NB4 (cell line): ENCODE data around the gene CNTN1.

Experiments
- DNase-seq: peaks from one replicate; pipeline ENCODE4 v3.0.0; 2010; ENCODE audit warnings: low read depth
- H3K4me3 ChIP-seq: one replicate; pipeline ENCODE4 v1.5.1; 2011; ENCODE audit warnings: mild to moderate bottlenecking, low read depth, low read length, moderate library complexity
- CTCF ChIP-seq: IDR thresholded peaks from one replicate; pipeline ENCODE4 v1.5.1; 2012; ENCODE audit warnings: low read depth, low read length
- MYC ChIP-seq: IDR thresholded peaks from 2 replicates; pipeline ENCODE4 v1.6.1; 2011; ENCODE audit warnings: low read depth, low read length
- POLR2A ChIP-seq: IDR thresholded peaks from 2 replicates; pipeline ENCODE4 v1.6.1; 2011; ENCODE audit warnings: mild to moderate bottlenecking; ENCODE audit not compliant: insufficient read length; ENCODE audit errors: extremely low read depth
- TF ChIP-seq, protein P1 (sequence below): IDR thresholded peaks from 2 replicates; pipeline ENCODE4 v1.6.1; 2011; ENCODE audit warnings: low read depth, low read length

Gene CNTN1

GRCh38 chr12:40959041-40959440 is 266.8 kb downstream of the CNTN1 start:
- no peak for DNase-seq

GRCh38 chr12:40963751-40964150 is 271.5 kb downstream of the CNTN1 start:
- no peak overlapping the region for H3K4me3 ChIP-seq
- no peak for DNase-seq
- TF ChIP-seq POLR2A (no peak), CTCF (no peak), MYC (no peak)
- TF ChIP-seq, protein P1, sequence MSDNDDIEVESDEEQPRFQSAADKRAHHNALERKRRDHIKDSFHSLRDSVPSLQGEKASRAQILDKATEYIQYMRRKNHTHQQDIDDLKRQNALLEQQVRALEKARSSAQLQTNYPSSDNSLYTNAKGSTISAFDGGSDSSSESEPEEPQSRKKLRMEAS: no peak

More at GRCh38 chr12:40959041-40959440, 266.8 kb downstream of the CNTN1 start:
- TF ChIP-seq CTCF (no peak), POLR2A (no peak), MYC (no peak)
- TF ChIP-seq, protein P1: no peak
- H3K4me3 ChIP-seq: no peak overlapping the region

DNA sequence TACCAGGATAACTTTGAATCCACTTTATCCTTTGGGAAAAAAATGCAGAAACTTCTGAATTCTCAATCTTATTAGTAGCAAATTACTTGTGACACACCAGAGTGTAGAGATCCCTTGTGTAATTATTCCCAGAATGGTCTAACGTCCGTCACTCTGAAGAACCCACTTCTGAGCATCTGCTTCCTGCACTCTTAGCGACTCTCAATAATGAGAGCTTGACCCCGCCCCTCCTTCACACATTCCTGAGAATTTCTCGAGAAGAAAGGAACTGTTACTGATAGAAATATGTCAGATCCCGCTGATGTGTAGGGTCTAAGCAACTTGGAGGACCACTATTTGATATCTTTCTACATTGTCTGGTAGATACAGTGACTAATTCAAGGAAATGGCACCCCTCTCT is 277.6 kb downstream of the CNTN1 start:
- no peak for TF ChIP-seq MYC
- no peak for TF ChIP-seq CTCF
- no peak for TF ChIP-seq POLR2A
- TF ChIP-seq, protein P1: no peak
- DNase-seq: no peak

DNA sequence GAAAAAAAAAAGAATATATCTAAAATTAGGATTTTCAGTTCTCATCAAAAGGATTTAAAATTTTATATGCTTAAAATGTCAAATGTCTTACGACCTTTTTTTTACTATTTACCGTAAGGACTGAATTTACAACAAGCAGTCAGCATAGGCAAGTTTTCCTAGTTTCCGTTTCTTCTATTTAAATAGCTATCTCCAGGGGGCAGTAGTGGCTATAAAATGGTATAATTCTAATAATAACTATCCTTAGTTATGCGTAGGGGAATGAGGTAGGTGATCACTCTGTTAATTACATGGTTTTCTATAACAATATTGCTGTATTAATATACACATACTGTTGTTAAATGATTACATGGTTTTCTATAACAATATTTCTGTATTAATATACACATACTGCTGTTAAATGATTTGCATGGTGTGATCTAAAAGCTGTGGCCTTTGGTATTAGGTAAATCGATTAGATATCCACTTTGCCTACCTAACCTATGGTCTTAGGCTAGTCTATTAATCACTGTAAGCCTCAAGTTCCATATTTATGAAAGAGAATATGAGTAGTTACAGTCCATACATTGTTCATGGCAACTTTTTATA is 278.2 kb downstream of the CNTN1 start:
- TF ChIP-seq CTCF (peak; percentile 8), POLR2A (no peak)
- H3K4me3 ChIP-seq: no peak overlapping the region
- peak; percentile 16 for DNase-seq

More for the DNA sequence above, 277.6 kb downstream of the CNTN1 start:
- no peak overlapping the region for H3K4me3 ChIP-seq

DNA sequence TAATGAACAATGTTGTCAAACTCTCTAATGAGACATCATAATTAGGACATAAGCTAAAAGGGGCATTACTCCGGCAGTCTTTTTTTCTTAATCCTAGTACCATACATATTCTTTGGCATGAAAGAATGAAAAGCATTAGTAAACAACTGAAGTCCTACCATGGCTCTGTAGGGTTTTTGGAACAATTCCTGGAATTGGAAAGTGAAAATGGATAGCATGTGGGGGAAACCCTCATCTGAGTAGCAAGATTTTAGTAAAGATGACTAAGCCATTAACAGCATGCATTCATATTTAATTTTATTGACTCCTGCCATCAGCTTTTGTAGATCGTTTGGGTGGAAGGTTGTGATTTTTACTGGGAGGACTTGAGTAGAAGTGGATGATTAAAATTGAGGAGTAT is 279.7 kb downstream of the CNTN1 start:
- H3K4me3 ChIP-seq: no peak overlapping the region
- DNase-seq: no peak
- no peak for TF ChIP-seq CTCF
- TF ChIP-seq, protein P1: no peak
- no peak for TF ChIP-seq MYC
- no peak for TF ChIP-seq POLR2A

DNA sequence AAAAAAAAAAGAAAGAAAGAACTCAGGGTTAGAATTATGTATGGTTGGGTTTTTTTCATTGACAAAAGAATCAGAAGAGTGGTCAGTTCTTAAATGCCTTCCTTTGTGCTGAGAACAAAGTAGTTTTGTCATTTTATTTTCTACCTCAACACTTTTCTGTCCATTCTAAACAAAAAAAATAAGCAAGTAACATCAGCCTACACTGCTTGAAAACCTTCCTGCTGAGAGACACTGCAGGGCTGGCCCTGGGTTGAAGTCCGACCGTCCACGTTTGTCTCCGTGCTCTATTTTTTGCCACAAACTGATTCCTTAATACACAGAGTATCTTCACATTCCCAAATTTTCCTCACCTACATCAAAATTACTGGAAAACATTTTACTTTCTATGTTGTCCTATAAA is 284.3 kb downstream of the CNTN1 start:
- TF ChIP-seq, protein P1: no peak
- no peak for TF ChIP-seq CTCF
- TF ChIP-seq MYC: no peak
- no peak for TF ChIP-seq POLR2A
- no peak overlapping the region for H3K4me3 ChIP-seq
- no peak for DNase-seq
